Inflammatory macrophage treated with lipopolysaccharide for 1 hour (primary cell): ENCODE measurements around the gene MEN1.
A peak's percentile ranks its signal among the peaks of the same experiment; 100 is the strongest.
"Not testable (repeated sequence)": the region's sequence is repeated elsewhere in the genome, so short reads cannot be mapped to it uniquely, and the experiment has no call there.

Experiments used
- DNase-seq, 2 donors: peaks; one replicate each; pipeline ENCODE4 v3.0.0-alpha.2; 2020 to 2022

Gene MEN1

DNA sequence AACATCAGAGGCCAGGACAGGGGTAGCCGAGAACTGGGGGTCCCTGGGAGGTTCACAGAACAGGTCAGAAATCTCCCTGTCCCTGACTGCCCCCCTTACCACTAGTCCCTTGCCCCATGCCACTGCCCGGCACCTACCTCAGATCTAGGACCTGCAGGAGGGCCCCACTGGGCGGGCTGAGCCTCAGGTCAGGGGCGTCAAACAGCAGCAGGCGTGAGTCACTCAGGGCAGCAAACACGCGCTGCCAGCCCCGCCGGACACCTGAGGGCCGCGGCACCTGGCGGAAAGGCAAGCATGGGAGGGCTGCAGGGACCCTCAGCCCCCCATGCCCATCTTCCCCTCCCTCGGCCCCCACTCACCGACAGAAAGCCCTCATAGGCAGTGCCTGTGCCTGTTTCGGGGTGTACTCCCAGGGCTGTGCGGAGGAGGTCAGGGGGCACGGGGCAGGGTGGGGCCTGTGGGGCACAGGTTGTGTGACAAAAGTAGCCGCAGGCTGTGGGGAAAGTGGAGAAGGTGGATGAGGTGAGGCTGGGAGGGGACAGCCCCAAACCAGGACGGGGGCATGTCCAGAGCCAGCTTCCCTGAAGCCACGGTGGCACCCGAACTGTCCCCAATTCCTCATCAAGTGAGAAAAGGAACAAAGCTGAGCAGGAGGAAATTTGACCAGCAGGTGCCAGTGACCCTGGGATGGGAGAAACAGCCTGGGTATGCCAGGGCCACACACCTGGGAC, 22.3 kb upstream of the MEN1 start:
- no peak for DNase-seq

DNA sequence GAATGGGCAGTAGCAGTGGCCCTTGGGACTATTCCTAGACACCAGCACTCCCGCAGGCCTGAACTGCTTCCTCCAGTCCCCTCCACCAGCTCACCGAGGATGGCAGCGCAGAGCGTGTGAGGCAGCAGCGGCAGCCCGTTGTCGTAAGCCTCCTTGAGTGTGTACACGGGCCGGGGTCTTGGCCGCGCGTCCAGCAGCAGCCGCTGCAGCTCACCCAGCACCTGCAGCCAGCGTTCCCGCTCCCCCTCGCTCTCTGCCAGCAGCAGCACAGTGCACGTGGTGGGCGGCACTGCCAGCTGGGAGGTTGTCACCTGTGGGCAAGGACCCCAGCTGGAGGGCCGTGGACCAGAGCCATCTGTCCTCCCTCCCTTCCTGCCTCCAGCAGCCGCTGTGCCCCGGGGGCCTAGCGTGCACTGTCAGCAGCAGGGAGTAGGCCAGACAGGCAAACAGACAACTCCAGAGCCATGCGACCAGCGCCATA, 21.1 kb upstream of the MEN1 start:
- DNase-seq: no peak

GRCh38 chr11:64829536-64830251, 19.3 kb upstream of the MEN1 start:
- DNase-seq: no peak

DNA sequence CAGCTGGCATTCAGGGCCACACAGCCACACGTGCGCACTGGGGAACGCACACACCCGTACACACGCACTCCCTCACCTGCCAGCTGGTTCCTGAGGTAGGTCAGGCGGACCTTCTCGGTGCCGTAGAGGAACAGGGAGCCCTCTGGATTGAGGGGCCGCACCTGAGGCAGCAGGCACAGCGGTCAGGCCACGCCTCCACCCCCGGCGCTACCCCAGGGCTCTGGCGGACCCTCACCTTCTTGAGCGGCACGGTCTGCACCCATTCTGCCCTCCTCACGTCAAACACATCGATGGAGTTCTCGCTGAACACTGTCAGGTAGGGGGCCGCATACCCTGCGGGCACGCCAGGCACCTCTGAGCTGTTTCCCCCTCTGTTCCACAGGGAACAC, 17.1 kb upstream of the MEN1 start:
- DNase-seq: no peak

GRCh38 chr11:64826578-64827450, 16.5 kb upstream of the MEN1 start:
- DNase-seq: no peak

DNA sequence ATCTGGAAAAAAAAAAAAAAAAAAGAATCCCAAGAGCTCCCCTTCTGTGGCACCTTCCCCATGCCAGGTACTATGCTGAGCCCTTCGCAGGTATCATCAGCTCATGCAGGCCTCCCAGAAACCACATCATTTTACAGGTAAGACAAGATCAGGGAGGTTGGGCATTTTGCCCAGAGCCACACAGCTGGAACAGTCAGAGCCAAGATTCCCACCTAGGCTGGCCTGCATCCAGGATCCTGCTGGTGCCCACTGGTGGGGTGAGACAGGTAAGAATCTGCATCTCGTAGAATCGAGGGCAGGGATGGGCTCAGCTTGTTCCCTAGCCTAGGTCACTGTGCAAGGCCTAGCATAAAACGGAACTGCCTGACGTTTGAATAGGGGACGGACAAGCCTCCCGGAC, 15.7 kb upstream of the MEN1 start:
- no peak for DNase-seq

- DNase-seq: no peak
Measured at GRCh38 chr11:64823568-64824119, 13.3 kb upstream of the MEN1 start.

DNA sequence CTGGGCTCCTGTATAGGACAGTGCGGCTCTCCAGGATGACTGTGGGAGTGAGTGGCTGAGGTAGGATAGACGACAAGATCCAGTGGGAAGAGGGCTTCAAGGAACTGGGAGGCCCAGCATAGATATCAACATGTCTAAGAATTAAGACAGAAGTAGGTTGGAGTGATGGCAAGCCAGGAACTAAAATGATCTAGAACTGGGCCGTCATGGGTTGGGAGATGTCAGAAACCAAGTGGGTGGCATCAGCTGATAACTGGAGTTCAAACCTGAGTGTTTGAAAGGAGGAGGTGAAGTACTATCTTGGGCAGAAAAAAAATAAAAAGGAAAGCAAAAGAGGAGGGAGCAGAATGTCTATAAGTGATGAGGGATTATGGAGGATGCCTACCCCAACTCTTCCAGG, 7.1 kb upstream of the MEN1 start:
- no peak for DNase-seq

DNA sequence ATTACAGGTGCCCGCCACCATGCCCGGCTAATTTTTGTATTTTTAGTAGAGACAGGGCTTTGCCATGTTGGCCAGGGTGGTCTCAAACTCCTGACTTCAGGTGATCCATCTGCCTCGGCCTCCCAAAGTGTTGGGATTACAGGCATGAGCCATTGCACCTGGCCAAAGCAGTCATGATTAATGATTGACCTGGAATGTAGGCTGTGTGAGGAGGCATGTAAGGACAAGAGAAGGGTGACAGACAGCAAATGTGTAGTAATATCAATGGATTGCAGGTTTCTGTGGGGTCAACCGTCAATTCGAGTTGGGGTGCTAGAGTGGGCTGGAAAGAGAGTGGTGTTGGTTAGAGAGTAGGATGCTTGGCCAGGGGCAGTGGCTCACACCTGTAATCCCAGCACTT, 5.1 kb upstream of the MEN1 start:
- not testable (repeated sequence) for DNase-seq

GRCh38 chr11:64814712-64815187, 4.4 kb upstream of the MEN1 start:
- DNase-seq: no peak

GRCh38 chr11:64813826-64814225, 3.5 kb upstream of the MEN1 start:
- no peak for DNase-seq

GRCh38 chr11:64810891-64811272, 531 bp upstream of the MEN1 start:
- DNase-seq: no peak

DNA sequence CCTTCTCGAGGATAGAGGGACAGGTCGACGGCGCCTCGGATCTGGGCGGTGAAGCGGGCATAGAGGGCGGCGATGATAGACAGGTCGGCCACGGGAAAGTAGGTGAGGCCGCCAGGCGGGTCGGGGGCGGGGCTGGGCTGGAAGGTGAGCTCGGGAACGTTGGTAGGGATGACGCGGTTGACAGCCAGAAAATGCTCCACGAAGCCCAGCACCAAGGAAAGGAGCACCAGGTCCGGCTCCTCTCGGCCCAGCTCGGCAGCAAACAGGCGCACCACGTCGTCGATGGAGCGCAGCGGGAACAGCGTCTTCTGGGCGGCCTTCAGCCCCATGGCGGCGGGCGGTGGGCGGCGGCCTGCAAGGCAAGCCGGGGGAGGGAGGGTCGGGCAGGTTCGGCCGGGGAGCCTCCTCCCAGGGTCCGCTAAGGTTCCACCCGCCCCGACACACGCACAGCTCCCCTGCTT, 540 bp downstream of the MEN1 start:
- DNase-seq: peak in 1 of 2 donors; percentile 8

DNA sequence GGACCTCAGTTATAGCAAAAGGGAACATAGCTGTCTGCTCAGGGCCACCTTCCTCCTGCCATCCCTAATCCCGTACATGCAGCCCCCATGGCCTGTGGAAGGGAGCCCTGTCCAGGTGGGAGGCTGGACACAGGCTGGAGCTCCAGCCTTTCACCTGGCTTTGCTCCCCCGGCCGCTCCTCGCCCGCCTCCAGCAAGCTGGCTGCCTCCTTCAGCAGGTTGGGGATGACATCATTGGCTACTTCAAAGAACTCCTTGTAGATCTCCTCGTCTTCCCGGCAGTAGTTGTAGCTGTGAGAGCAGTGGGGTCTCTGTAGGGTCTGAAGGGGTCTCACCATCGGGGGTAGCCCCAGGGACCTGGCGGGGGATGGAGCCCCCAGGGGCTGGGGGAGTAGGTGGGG, 4.9 kb downstream of the MEN1 start:
- DNase-seq: no peak

DNA sequence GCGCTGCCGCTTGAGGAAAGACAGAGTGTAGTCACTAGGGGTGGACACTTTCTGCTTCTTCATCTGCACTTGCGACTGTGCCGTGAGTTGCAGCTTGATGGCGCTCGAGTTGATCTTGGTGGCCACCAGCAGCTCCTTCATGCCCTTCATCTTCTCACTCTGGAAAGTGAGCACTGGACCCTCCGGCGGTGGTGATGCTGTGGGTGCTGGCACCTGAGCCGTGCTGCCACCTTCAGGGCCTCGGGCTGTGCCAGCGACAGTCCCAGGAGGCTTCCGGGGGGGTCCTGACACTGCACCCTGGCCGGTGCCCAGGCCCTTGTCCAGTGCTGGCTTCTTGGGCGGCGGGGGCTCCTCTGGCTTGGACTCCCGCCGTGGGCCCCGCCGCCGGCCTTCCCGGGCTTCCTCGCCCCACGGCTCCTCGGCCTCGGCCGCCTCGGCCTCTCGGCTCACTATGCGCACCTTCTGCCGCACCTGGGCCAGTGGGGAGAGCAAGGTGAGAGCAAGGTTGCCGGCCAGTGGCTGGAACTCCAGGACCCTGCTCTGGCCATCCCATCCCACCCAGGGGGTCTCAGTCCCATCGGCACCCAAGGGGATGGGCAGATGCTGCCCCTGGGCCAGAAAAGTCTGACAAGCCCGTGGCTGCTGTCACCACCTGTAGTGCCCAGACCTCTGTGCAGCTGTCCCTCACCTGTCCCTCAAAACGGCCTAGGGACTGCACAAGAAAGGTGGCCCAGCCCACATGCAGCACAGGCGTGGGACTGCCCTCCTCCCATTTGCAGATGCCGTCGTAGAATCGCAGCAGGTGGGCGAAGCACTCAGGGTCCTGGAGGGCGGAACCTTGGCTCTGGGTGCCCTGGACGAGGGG, 5.8 kb downstream of the MEN1 start:
- no peak for DNase-seq

DNA sequence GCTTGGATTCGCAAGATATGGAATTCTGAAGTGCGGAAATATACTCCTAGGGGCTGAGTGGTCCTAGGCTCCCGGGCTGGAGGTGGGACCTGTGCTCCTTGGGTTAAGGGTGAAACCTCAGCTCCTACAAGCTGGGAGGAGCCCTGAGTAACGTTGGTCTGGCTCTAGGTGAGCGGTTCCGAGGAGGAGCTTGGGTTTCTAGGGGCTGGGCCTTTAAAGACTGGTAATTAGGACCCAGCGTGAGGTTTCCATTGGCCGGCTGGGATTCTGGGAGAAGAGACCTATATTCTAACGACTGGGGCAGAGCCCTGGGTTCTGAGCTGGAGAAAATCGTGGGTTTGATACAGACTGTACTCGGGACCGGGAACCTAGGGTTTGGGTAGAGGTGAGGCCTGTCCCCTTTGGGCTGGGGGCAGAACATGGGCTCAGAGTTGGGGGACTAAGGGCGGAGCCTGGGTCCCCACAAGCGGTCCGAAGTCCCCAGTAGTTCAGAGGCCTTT, 6.5 kb downstream of the MEN1 start:
- no peak for DNase-seq

DNA sequence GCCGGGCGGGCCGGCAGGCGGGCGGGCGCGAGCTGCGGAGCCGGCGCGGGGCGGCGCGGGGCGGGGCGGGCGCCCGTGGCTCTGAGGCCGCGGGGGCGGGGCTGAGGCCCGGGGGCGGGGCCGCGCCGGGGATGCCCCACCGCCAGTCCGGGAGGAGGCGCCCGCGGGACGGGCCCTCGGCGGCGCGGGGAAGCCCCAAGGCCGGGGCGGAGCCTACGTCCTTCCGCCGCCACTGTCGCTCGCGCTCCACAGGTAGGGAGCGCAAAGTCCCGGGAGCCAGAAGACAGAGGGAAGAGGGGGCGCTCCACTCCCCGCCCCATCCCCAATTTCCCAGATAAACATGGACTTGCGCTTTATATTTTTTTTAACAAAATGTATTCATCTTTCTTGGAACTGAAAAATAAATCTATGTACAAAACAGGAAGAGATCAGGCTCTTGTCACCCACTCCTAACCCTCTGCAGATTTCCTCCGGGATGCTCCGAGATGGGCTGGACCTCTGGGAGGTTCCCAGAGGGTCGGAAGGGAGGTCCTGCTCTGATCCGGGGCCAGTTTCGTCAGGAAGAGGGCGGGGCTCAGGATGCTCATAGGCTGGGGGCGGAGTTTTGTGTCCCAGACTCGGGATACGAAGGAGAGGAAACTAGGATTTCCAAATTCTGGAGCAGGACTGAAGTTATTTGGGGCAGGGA, 7.0 kb downstream of the MEN1 start, which contains the start of gene MAP4K2:
MAP4K2 (minus strand) TSS at position 57 of the 688 bp plus-strand sequence. CDS start 65 bp downstream, outside the sequence.
- peak; percentile 74 to 88 for DNase-seq

DNA sequence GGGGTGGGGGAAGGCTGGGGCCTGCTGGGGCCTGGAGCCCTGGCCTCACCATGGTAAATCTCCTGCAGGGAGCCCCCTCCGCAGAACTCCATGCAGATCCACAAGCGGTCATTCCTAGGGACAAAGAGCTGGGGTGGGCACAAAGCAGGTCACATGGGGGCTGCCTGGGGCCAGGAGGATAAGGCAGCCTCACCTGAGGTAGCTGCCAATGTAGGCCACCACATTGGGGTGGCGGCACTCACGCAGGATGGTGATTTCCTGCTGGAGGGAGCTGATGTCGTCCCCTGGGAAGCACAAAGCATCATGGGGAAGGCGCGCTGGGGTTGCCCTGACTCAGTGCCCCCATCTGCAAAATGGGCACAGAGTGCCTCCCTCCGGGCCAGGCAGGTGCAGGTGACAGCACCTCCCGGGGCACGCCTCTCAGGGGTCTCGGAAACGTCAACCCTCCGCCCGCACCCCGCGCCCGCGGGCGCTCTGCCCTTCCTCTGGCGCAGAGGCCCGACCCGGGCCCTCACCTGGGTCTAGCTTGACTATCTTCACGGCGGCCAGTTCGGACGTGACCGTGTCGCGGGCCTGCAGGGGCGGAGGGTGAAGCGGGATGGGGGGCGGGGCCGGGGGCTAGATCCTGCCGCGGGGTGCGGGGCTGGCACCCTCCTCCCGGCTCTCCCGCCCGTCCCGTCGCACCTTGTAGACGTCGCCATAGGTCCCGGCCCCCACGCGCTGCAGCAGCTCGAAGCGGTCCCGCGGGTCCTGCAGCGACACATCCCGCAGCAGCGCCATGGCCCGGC, 7.8 kb downstream of the MEN1 start:
- no peak for DNase-seq

GRCh38 chr11:64801561-64802369, 8.6 kb downstream of the MEN1 start:
- no peak for DNase-seq
